ENCODE data around the gene FRMD5. TPM values are rescaled to one million over a fixed set of nuclear protein-coding genes. Genes with fewer than 3 reads are reported as not detected.

The FRMD5 gene
- total RNA-seq, 4 donors from 2014 or later = 0.24 to 0.94 (median 0.67) TPM; not detected in 1

DNA sequence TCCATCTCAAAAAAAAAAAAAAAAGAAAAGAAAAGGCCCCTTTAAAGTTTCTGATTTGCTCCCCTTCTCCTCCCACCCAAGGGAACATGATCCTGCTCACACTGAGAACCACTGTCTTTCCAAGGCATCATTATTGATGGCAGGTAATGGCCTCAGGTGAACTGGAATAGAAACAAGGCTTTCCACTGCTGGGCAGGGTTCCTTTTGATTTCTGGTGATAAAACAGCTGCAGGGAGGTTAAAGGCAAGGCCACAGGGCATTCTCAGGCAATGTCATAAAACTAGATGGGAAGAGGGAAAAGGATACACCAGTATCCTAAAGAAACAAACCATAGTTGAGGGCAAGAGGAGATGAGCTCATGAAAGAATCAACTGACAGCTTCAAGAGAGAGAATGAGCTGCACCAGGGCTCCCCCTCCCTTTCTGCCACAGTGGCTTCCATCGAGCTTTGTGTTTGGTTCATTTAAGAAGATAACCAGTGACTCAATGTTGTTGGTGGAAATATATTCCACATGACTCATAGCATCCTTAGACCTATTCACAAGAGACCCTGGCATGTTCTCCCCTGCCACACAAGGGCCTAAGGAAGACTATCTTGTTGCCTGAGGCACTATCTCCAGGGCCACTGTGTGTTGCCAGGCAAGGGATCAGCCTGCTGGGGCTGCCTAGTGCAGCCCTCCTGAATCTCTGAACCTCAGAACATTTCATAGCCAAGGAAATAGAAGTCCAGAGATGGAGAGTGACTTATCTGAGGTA, 281.9 kb downstream of the FRMD5 start:
- Histone ChIP-seq H3K36me3 (no peaks in the 10 kb centered on the region), H3K27me3 (no peaks in the 10 kb centered on the region), H3K9me3 (no peaks in the 10 kb centered on the region), H3K4me3 (replicated peaks in 1 of 3) (no peak overlapping the region), H3K4me1 (peaks cover 5 to 29% of the 10 kb centered on the region in 2 donors), H3K27ac (no peak overlapping the region)
- TF ChIP-seq, protein P1, sequence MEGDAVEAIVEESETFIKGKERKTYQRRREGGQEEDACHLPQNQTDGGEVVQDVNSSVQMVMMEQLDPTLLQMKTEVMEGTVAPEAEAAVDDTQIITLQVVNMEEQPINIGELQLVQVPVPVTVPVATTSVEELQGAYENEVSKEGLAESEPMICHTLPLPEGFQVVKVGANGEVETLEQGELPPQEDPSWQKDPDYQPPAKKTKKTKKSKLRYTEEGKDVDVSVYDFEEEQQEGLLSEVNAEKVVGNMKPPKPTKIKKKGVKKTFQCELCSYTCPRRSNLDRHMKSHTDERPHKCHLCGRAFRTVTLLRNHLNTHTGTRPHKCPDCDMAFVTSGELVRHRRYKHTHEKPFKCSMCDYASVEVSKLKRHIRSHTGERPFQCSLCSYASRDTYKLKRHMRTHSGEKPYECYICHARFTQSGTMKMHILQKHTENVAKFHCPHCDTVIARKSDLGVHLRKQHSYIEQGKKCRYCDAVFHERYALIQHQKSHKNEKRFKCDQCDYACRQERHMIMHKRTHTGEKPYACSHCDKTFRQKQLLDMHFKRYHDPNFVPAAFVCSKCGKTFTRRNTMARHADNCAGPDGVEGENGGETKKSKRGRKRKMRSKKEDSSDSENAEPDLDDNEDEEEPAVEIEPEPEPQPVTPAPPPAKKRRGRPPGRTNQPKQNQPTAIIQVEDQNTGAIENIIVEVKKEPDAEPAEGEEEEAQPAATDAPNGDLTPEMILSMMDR (IDR thresholded peaks at IDR 0.05) = no peak
- no peak for TF ChIP-seq POLR2A (IDR thresholded peaks at IDR 0.05)
- DNase-seq = no peak
- intact Hi-C loops (cut with DNase I) = no loop called here
- WGBS, 2 donors = 28 to 54% methylated on average over 1 of the region's 1 CpG

DNA sequence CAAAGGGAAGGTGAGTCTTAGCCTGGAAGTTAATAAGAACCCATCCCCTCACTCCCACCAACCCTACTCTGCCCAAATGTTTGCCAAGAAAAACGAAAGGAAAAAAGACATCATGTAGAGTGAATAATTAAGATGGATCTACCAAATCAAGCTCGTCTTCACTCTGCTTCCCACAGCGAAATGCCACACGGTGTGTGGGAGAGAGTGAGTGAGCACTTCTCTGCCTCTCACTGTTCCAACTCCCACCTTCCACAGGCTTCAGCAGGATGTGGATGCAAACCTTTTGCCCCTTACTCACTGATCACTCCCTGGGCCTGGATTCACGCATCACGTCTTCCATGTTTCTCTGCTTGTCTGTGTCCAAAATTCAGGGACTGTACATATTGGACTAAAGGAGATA, 282.9 kb downstream of the FRMD5 start:
- Histone ChIP-seq H3K4me3 (replicated peaks in 1 of 3) (no peak overlapping the region), H3K4me1 (peaks cover 5 to 29% of the 10 kb centered on the region in 2 donors), H3K27me3 (no peaks in the 10 kb centered on the region), H3K36me3 (no peaks in the 10 kb centered on the region), H3K27ac (no peak overlapping the region), H3K9me3 (no peaks in the 10 kb centered on the region)
- no peak for DNase-seq
- WGBS, 2 donors = 93 to 96% methylated on average over 6 of the region's 6 CpGs
- intact Hi-C loops (cut with DNase I) = no loop called here
- no peak for TF ChIP-seq POLR2A (IDR thresholded peaks at IDR 0.05)
- TF ChIP-seq, protein P1 (IDR thresholded peaks at IDR 0.05) = no peak

DNA sequence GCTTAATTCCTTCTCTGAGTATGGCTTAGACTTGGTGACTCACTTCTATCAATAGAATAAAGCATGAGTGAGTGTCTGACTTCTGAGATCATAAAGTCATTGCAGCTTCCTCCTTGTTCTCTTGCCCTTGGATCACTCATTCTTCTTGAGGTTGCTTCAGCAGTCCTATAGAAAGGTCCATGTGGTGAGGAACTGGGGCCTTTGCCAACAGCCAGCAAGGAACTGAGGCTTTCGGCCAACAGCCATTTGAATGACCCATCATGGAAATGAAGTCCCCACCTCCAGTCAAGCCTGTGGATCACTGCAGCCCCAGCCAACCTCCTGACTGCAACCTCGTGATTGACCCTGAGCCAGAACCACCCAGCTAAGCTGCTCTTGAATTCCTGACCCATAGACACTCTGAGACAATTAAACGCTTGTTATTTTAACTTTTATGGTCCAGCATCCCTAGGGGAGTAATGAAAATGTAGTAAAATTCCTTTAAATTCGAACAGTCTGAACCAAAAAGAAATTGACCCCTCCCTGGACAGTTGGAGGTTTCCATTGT, 283.8 kb downstream of the FRMD5 start:
- Histone ChIP-seq H3K36me3 (no peaks in the 10 kb centered on the region), H3K9me3 (no peaks in the 10 kb centered on the region), H3K4me1 (peaks cover 5 to 30% of the 10 kb centered on the region in 2 donors), H3K4me3 (replicated peaks in 1 of 3) (no peak overlapping the region), H3K27me3 (no peaks in the 10 kb centered on the region), H3K27ac (peak overlapping the region in 1 of 3 donors; percentile 15)
- TF ChIP-seq, protein P1 (IDR thresholded peaks at IDR 0.05) = no peak
- TF ChIP-seq POLR2A (IDR thresholded peaks at IDR 0.05) = no peak
- 23 to 36% methylated on average over 4 of the region's 4 CpGs for WGBS, 2 donors
- intact Hi-C loops (cut with DNase I) = no loop called here
- peak; percentile 68 to 69 for DNase-seq

DNA sequence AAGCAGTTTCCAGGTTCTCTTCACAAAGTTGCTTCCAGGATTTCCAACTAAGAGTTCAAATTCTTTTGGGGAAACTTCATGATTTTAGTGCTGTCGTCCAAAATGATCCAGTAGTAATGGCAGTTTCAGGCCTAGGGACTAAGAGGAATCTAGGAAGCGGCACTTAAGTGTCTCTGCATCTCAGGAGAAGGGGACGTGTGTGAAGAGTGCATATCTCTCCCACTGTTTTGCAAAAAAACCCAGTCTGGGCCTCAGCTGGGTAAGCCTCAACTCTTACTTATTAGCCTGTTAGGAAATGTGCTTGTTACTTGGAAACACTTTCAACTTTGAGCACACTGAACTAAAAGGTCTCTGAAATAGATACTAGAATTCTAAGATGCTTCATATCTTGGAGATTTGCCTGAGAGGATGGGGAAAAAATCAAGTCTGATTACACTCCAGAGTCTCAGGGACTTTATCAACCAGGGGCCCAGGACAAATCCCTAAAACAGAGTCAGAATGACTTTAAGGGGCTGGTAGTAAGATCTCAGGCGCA, 286.5 kb downstream of the FRMD5 start:
- H3K27ac ChIP-seq = peak overlapping the region in 2 of 3 donors; percentile 1 to 40
- TF ChIP-seq, protein P1 (IDR thresholded peaks at IDR 0.05) = no peak
- TF ChIP-seq POLR2A (IDR thresholded peaks at IDR 0.05) = no peak
- H3K9me3 ChIP-seq = no peaks in the 10 kb centered on the region
- intact Hi-C loops (cut with DNase I) = no loop called here
- H3K27me3 ChIP-seq = no peaks in the 10 kb centered on the region
- no peak for DNase-seq
- no peaks in the 10 kb centered on the region for H3K36me3 ChIP-seq
- 61 to 65% methylated on average over 4 of the region's 4 CpGs for WGBS, 2 donors
- H3K4me3 ChIP-seq (replicated peaks in 1 of 3) = no peak overlapping the region
- peaks cover 9 to 27% of the 10 kb centered on the region in 2 donors for H3K4me1 ChIP-seq

DNA sequence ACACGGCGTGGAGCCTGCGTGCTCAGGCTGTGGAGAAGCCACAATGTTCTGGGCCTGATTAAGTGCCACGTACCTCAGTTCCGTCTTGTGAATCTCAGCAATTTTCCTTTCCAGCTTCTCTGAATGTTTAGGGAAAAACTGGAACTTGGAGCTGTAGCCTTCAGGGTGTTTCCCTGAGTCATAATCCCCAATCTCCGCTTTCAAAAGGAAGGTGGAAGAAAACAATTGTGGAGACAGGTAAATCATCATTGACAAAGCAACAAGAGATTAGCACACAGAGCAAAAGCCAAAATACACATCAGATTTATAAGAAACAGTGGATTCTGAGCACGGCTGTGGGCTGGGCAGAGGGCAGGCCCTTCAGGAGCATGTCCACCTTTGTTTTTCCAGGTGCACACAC, 289.3 kb downstream of the FRMD5 start:
- DNase-seq = no peak
- peaks cover 5 to 14% of the 10 kb centered on the region in 2 donors for H3K4me1 ChIP-seq
- 95 to 97% methylated on average over 7 of the region's 7 CpGs for WGBS, 2 donors
- H3K9me3 ChIP-seq = no peaks in the 10 kb centered on the region
- no peaks in the 10 kb centered on the region for H3K36me3 ChIP-seq
- intact Hi-C loops (cut with DNase I) = no loop called here
- no peak overlapping the region for H3K4me3 ChIP-seq (replicated peaks in 1 of 3)
- no peak overlapping the region for H3K27ac ChIP-seq
- TF ChIP-seq POLR2A (IDR thresholded peaks at IDR 0.05) = no peak
- TF ChIP-seq, protein P1 (IDR thresholded peaks at IDR 0.05) = no peak
- H3K27me3 ChIP-seq = no peaks in the 10 kb centered on the region
